ENCODE measurements around the gene SDK1.
A peak's percentile ranks its signal among the peaks of the same experiment; 100 is the strongest.
"Not testable (repeated sequence)": the region's sequence is repeated elsewhere in the genome, so short reads cannot be mapped to it uniquely, and the experiment has no call there.

Gene SDK1

DNA sequence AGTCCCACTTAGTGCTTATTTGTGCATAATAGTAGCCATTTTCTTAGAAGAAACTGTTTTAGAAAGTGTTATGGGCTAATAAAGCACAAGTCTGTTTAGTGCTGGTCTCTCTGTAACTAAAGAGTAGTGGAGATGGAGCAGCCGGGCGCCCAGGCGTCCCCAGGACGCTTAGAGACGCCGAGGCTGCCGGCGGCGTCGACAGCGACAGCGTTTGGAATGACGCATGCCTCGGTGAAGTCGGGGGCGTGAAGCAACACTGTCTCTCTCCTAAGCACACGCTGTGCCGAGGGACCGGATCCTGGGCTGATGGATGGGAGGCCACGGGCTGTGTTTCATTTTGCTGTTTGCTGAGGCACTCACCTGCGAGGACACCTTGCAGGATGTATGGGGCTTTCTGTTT, 792.4 kb downstream of the SDK1 start:
- H3K9me3 Mint-ChIP-seq: peaks cover 2% of the 10 kb centered on the region
- no peaks in the 10 kb centered on the region for H3K27me3 Mint-ChIP-seq

DNA sequence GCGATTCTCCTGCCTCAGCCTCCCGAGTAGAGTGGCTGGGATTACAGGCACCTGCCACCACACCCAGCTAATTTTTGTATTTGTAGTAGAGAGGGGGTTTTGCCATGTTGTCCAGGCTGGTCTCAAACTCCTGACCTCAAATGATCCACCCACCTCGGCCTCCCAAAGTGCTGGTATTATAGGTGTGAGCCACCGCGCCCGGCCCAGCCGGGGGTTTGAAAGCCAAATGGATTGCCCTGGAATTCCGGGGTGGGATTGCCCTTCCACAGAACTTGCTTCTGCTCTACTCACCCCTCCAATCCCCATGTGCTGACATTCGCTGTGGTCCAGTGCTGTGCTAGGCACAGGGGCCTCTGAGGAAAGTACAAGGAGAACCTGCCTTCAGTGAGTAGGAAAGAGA, 793.1 kb downstream of the SDK1 start:
- not testable (repeated sequence) for H3K4me3 Mint-ChIP-seq; H3K36me3 Mint-ChIP-seq (ENCODE audit: low read depth); H3K9me3 Mint-ChIP-seq; DNase-seq; H3K27me3 Mint-ChIP-seq; H3K27ac Mint-ChIP-seq
- H3K4me1 Mint-ChIP-seq (ENCODE audit: low read depth): peaks cover 25% of the 10 kb centered on the region

More for the DNA sequence above, 792.4 kb downstream of the SDK1 start:
- no peaks in the 10 kb centered on the region for H3K36me3 Mint-ChIP-seq (ENCODE audit: low read depth)
- H3K4me1 Mint-ChIP-seq (ENCODE audit: low read depth): peaks cover 25% of the 10 kb centered on the region
- DNase-seq: no peak
- no peak overlapping the region for H3K27ac Mint-ChIP-seq
- H3K4me3 Mint-ChIP-seq: no peak overlapping the region

DNA sequence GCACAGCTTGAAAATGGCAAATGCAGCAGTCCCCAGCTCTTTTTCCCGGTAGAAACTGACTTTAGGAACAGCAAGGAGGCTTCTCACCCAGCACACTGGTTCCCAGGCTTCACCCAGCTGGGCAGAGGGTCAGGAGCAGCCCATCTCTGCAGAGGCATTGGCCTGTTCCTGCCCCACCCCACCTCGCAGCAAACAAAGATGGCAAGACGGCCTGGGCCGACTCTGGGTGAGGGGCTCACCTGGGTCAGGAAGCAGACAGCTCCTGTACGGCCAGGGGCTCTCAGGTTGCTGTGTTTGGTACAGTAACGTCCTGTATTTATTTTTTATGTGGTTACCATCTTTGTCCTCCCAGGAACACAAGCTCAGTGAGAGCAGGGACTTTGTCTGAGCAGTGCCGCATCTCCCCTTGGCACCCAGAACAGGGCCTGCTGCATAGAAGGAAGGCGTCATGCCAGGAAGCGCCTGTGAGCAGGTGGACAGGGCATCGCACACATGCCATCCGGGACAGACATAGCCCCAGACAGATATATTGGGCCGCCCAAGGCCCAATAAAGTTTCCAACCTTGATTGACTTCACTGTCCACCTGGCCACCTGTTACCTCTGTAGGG, 796.1 kb downstream of the SDK1 start:
- peak overlapping the region; percentile 21 for H3K4me3 Mint-ChIP-seq
- no peaks in the 10 kb centered on the region for H3K36me3 Mint-ChIP-seq (ENCODE audit: low read depth)
- H3K4me1 Mint-ChIP-seq (ENCODE audit: low read depth): peaks cover 25% of the 10 kb centered on the region
- peak overlapping the region; percentile 10 for H3K27ac Mint-ChIP-seq
- no peaks in the 10 kb centered on the region for H3K9me3 Mint-ChIP-seq
- peak; percentile 42 for DNase-seq
- H3K27me3 Mint-ChIP-seq: no peaks in the 10 kb centered on the region

DNA sequence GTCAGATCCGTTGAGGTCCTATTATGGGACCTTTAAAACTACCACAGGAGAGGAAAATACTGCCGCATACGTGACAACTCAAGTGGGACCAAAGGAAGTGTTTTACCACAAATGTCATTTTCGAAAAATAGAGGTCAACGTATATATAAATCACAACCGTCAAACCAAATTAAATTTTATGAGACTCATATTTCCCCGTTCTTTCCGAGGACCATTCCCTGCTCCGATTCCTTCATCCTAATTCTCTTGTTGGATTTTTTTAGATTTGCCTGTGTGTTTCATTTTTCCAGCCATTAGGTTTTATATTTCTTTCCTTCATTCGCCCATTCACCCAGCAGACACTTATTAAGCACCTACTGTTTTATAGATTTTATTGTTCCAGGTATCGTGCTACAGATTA, 797.1 kb downstream of the SDK1 start:
- H3K9me3 Mint-ChIP-seq: no peaks in the 10 kb centered on the region
- peaks cover 25% of the 10 kb centered on the region for H3K4me1 Mint-ChIP-seq (ENCODE audit: low read depth)
- DNase-seq: no peak
- no peaks in the 10 kb centered on the region for H3K36me3 Mint-ChIP-seq (ENCODE audit: low read depth)
- no peak overlapping the region for H3K27ac Mint-ChIP-seq
- no peaks in the 10 kb centered on the region for H3K27me3 Mint-ChIP-seq
- no peak overlapping the region for H3K4me3 Mint-ChIP-seq

DNA sequence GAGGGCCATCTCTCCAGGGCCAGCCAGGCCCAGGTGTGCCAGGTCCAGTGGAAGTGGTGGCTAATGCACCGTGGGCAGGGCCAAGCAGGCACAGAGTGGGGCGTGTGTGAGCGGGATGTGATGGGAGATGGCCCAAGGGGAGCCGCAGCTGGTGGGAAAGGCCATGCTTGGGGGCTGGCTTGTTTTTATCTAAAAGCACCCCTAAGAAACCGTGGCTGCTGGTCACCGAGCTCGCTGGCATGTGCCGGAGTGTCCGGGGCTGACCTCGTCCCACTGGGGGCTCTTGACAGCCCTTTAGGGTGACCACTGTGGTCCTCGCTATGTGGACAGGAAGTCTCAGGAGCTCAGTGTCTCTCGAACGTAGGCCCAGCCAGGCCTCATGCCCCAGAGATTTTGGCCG, 798.6 kb downstream of the SDK1 start:
- no peak for DNase-seq
- H3K36me3 Mint-ChIP-seq (ENCODE audit: low read depth): no peaks in the 10 kb centered on the region
- H3K9me3 Mint-ChIP-seq: no peaks in the 10 kb centered on the region
- H3K27me3 Mint-ChIP-seq: no peaks in the 10 kb centered on the region
- peaks cover 25% of the 10 kb centered on the region for H3K4me1 Mint-ChIP-seq (ENCODE audit: low read depth)
- no peak overlapping the region for H3K27ac Mint-ChIP-seq
- H3K4me3 Mint-ChIP-seq: no peak overlapping the region

DNA sequence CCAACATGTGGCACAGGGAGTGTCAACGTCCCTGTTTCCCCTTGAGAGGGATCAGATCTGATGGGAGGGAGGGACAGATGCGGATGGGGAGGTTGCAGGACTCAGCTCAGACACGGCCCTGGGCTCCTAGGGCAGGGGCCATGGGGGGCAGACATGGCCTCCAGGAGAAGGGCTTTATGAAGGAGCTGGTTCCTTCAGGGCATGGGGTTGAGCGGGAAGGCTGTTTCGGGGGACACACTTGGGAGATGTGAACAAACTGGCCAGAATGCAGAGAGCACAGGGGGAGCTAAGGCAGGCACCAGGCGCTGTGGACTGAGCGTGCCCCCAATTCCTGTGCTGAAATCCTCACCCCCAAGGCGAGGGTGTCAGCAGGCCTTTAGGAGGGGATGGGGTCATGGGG, 799.1 kb downstream of the SDK1 start:
- peaks cover 25% of the 10 kb centered on the region for H3K4me1 Mint-ChIP-seq (ENCODE audit: low read depth)
- no peaks in the 10 kb centered on the region for H3K9me3 Mint-ChIP-seq
- DNase-seq: no peak
- H3K27ac Mint-ChIP-seq: no peak overlapping the region
- no peaks in the 10 kb centered on the region for H3K27me3 Mint-ChIP-seq
- H3K36me3 Mint-ChIP-seq (ENCODE audit: low read depth): no peaks in the 10 kb centered on the region
- H3K4me3 Mint-ChIP-seq: no peak overlapping the region

DNA sequence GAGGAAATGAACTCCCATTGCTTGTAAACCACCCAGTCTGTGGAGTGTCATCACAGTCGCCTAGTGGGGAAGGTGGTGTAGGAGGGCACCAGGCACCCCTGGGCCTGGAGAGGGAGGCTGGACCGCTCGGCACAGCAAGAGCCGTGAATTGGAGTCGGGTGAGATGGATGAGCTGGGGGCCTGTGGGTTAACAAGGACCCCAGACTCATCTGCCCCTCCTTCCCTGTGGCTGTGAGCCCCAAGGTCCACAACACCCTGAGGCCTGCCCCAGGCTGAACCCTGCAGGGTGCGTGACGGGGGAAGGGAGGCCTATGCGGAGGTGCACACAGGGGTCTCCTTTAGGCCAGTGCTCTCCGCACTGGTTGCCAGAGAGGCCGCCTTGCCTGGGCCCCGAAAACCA, 799.6 kb downstream of the SDK1 start:
- Mint-ChIP-seq H3K9me3 (no peaks in the 10 kb centered on the region), H3K4me3 (no peak overlapping the region), H3K4me1 (ENCODE audit: low read depth) (peaks cover 25% of the 10 kb centered on the region), H3K27ac (no peak overlapping the region), H3K27me3 (no peaks in the 10 kb centered on the region), H3K36me3 (ENCODE audit: low read depth) (no peaks in the 10 kb centered on the region)
- no peak for DNase-seq

DNA sequence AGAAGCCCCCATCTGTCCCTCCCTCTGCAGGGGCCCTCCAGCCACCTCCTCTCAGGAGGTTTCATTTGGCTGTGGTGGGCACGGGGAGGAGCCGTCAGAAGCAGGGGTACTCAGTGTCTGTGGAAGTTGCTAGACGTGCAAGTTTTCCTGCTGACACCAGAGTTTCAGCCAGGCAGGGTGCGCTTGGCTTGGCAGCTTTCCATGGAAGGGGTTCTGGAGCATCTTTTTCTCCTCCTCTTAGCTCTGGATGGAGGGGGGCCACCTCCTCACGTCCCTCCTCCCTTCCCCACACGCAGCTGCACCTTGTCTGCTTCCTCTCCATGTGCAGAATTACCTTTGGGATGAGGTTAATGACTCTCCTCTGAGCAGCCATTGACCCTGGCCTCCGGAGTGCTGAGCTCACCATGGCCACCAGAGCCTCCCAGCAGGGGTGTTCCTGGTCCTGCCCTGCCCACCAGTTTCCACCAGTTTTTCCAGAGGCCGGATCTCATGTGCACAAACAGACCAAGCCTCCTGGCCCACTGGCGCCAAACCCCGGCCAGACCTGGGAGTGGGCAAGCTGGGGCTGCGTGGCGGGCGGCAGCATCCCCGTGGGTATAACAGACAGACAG, 801.3 kb downstream of the SDK1 start:
- H3K36me3 Mint-ChIP-seq (ENCODE audit: low read depth): no peaks in the 10 kb centered on the region
- no peaks in the 10 kb centered on the region for H3K27me3 Mint-ChIP-seq
- peaks cover 10% of the 10 kb centered on the region for H3K4me1 Mint-ChIP-seq (ENCODE audit: low read depth)
- no peak for DNase-seq
- no peak overlapping the region for H3K4me3 Mint-ChIP-seq
- no peak overlapping the region for H3K27ac Mint-ChIP-seq
- H3K9me3 Mint-ChIP-seq: no peaks in the 10 kb centered on the region

DNA sequence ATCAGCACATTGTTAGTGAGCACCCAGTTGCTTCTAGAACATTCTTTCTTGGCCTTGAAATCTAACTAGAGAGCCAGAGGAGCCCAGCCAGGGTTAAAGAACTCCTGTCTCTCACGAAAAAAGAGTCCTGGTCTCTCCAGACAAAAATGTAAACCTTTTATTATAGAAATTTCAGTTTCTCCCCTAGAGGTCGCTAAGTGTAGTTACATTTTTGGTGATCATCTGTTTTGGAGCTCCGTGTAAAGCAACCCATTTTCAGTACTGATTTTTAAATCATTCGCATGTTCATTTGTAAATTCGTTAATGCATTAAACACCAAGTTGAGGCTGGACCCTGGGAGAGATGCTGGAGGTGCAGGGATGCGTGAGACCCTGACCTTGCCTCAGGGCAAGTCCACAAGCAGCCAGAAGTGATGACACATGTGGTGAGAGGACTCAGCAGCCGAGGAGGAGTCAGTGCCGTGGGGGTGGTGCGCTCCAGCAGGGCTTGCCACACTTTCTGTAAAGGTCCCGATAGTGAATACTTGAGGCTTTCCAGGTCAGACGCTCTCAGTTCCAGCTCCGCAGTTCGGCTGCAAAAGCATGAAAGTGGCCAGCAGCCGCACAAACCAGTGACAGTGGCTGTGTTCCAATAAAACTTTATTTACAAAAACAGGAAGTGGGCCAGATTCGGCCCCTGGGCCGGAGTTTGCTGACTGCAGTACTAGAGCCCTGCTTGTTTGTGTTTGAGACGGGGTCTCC, 802.5 kb downstream of the SDK1 start:
- Mint-ChIP-seq H3K4me1 (ENCODE audit: low read depth) (no peaks in the 10 kb centered on the region), H3K27me3 (no peaks in the 10 kb centered on the region), H3K9me3 (no peaks in the 10 kb centered on the region), H3K27ac (no peak overlapping the region), H3K36me3 (ENCODE audit: low read depth) (no peaks in the 10 kb centered on the region), H3K4me3 (no peak overlapping the region)
- no peak for DNase-seq

DNA sequence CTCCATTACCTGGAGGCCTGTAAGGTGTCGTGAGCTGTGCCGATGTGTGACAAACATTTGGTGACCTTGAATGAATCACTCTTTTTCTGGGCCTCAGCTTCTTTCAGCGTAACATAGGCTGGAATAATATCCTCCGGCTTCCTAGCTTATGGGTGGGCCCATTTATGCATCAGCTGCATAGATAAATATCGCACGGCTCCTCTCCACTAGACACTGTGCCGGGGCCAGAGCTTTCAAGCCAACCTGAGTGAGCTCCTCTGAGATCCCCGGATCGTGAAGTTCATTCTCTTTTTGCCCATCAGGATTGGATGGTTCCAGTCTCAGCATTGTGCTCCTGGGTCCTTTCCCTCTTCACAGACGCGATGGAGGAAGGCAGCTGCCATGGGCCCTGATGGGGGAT, 806.8 kb downstream of the SDK1 start:
- Mint-ChIP-seq H3K9me3 (no peaks in the 10 kb centered on the region), H3K27ac (no peak overlapping the region), H3K4me1 (ENCODE audit: low read depth) (no peaks in the 10 kb centered on the region), H3K36me3 (ENCODE audit: low read depth) (no peaks in the 10 kb centered on the region), H3K4me3 (no peak overlapping the region), H3K27me3 (no peaks in the 10 kb centered on the region)
- DNase-seq: no peak

DNA sequence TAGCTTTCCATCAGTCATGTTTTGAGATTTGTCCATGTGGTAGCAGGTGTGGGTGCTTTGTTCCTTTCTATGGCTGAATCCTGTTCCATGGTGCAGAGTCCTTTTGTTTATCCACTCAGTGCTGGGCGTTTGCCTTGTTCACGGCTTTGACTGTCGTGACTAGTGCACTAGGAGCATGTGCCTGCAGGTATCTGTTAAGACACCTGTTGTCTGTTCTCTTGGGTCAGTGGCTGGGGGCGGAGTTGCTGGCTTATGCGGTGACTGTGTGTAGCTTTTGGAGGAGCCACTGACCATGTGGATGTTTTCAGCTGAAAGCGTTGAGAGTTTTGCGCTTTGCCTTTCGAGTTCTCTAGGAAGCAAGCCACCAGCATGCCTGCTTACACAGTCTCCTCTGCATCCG, 807.9 kb downstream of the SDK1 start:
- no peak for DNase-seq
- no peaks in the 10 kb centered on the region for H3K9me3 Mint-ChIP-seq
- H3K27me3 Mint-ChIP-seq: no peaks in the 10 kb centered on the region
- no peak overlapping the region for H3K4me3 Mint-ChIP-seq
- H3K27ac Mint-ChIP-seq: no peak overlapping the region
- no peaks in the 10 kb centered on the region for H3K4me1 Mint-ChIP-seq (ENCODE audit: low read depth)
- H3K36me3 Mint-ChIP-seq (ENCODE audit: low read depth): no peaks in the 10 kb centered on the region

DNA sequence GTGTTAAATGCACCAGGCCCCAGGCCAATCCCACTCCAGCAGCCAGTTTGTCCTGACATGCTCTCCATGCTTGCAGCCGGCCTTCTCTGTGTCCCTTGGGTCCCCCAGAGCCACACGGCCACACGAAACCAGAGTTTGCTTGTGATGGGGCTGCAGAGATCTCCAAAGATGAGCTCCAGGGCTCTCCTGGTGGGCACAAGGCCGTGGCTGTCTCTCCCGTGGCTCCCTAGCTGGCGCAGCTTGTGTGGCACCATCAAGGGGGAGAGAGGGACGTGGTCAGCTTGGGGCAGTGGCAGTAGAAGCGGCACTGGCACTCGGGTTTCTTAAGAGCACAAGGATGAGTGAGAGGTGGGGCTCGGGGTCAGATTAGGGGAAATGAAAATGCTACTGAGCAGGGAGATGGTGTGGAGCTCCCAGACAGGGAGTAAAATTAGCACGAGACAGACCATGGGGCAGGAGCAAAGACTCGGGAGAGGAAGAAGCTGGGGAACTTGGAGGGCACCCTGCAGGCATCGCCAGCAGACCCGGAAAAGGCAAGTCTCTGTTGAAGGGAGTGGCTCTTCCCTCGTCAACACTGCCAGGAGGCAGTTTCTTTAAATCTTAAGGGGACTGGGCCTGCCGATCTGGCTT, 808.5 kb downstream of the SDK1 start:
- no peaks in the 10 kb centered on the region for H3K36me3 Mint-ChIP-seq (ENCODE audit: low read depth)

DNA sequence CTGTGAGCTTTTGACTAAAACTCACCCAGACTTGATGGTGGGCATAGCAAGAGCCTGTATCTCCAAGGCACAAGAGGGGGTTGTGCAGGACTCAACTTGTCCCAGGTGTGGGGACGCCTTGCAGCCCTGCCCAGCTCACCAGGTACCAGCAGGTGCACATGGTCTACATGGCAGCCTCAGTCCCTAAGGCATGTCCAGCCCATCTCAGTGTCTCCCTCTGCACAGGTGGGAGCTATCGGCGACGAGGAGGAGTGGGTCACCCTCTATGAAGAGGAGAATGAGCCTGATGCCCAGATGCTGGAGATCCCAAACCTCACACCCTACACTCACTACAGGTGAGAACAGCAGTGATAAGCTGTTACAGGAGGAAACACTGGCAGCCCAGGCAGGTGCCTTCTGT, 809.4 kb downstream of the SDK1 start:
- Mint-ChIP-seq H3K4me1 (ENCODE audit: low read depth) (no peaks in the 10 kb centered on the region), H3K9me3 (no peaks in the 10 kb centered on the region), H3K4me3 (no peak overlapping the region), H3K36me3 (ENCODE audit: low read depth) (no peaks in the 10 kb centered on the region), H3K27me3 (no peaks in the 10 kb centered on the region), H3K27ac (no peak overlapping the region)
- no peak for DNase-seq

More for the DNA sequence above, 808.5 kb downstream of the SDK1 start:
- no peak for DNase-seq
- no peaks in the 10 kb centered on the region for H3K4me1 Mint-ChIP-seq (ENCODE audit: low read depth)
- H3K27ac Mint-ChIP-seq: no peak overlapping the region
- H3K4me3 Mint-ChIP-seq: no peak overlapping the region
- no peaks in the 10 kb centered on the region for H3K27me3 Mint-ChIP-seq
- H3K9me3 Mint-ChIP-seq: no peaks in the 10 kb centered on the region

DNA sequence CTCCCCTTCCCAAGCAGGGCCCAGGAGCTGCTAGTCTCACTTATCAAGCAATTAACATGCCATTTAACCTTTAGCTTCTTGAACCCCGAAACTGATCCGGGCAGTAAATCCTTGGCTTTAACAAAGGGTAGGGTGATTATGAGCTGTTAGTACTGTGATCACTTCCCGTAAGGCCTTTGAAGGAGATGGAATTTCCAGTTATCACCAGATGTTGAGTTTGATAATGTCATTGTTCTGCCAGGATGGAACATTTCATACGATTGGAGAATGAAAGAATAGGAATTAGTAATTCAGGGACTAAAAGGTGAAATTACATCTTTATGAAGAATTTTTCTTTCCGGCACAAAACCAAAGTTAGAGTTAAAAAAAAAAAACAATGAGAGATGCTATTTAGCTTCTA, 810.1 kb downstream of the SDK1 start:
- Mint-ChIP-seq H3K4me3 (no peak overlapping the region), H3K9me3 (no peaks in the 10 kb centered on the region), H3K27ac (no peak overlapping the region), H3K27me3 (no peaks in the 10 kb centered on the region), H3K36me3 (ENCODE audit: low read depth) (no peaks in the 10 kb centered on the region), H3K4me1 (ENCODE audit: low read depth) (no peaks in the 10 kb centered on the region)
- no peak for DNase-seq

DNA sequence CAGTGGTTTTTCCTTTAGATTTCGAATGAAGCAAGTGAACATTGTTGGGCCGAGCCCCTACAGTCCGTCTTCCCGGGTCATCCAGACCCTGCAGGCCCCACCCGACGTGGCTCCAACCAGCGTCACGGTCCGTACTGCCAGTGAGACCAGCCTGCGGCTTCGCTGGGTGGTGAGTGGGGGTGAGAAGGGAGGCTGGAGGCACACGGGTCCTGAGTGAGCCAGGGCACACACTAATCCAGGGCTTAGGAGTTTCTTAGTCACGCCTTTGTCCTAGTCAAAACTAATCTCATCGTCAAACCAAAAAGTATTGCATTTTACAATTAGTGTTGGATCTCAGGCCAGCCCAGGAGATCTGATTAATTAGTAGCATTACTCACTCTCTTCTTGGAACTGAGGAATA, 812.2 kb downstream of the SDK1 start:
- Mint-ChIP-seq H3K27ac (no peak overlapping the region), H3K27me3 (no peaks in the 10 kb centered on the region), H3K9me3 (peaks cover 3% of the 10 kb centered on the region), H3K4me1 (ENCODE audit: low read depth) (no peaks in the 10 kb centered on the region), H3K36me3 (ENCODE audit: low read depth) (no peaks in the 10 kb centered on the region), H3K4me3 (no peak overlapping the region)
- no peak for DNase-seq
